Activated CD4-positive, alpha-beta T cell treated with anti-CD3 and anti-CD28 coated beads, Interleukin-2, amount 50 U/mL, for 16 hours (primary cell): ENCODE measurements around the gene CFAP251.
"Not testable (repeated sequence)": the region's sequence is repeated elsewhere in the genome, so short reads cannot be mapped to it uniquely, and the experiment has no call there.

ENCODE experiments used
- DNase-seq: peaks from one replicate; pipeline ENCODE4 v3.0.0-alpha.2; 2020

The CFAP251 gene

DNA sequence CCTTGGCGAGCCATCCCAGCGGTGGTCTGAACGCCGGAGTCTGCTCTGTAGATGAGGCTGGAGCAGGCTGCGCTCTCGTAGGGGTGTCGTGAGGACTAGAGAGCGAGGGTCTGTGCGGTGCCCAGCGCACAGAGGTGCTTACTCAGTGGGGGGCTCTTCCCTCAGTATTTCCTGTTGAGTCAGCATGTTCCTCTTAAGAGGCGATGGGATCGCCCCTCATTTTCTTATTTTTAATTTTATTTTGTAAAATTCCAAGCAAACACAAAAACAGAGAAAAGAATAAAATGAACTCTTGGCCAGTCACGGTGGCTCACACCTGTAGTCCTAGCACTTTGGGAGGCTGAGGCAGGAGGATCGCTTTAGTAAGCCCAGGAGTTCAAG lies 62.5 kb downstream of the CFAP251 start:
- no peak for DNase-seq

DNA sequence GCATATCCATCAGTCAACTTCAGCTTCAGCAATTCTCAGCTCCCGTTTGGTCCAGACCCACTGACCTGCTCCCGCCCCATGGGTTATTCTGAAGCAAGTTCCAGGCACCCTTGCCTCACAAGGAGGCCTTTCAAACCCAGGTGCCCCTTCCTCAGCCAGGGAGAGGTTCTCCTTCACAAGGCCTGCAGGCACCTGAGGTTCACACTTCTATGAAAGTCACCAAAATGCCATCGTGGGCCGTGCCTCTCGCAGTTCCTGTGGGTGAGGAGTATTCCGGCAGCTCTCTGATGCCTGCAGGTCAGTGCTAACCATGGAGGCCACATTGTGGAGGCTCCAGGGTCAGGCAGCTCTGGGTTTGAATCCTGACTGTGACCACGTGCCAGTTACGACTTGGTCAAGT lies 63.1 kb downstream of the CFAP251 start:
- no peak for DNase-seq

DNA sequence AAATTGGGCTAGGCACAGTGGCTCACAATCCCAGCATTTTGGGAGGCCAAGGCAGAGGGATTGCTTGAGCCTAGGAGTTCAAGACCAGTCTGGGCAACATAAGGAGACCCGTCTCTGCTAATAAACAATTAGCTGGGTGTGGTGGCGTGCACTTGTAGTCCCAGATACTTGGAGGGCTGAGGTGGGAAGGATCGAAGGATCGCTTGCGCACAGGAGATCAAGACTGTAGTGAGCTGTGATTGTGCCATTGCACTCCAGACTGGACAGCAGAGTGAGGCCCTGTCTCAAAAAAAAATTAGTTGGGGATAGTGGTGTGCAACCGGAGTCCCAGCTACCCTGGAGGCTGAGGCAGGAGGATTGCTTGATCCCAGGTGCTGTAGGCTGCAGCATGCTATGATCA lies 64.6 kb downstream of the CFAP251 start:
- no peak for DNase-seq

GRCh38 chr12:121983536-121984210 lies 65.3 kb downstream of the CFAP251 start:
- no peak for DNase-seq

DNA sequence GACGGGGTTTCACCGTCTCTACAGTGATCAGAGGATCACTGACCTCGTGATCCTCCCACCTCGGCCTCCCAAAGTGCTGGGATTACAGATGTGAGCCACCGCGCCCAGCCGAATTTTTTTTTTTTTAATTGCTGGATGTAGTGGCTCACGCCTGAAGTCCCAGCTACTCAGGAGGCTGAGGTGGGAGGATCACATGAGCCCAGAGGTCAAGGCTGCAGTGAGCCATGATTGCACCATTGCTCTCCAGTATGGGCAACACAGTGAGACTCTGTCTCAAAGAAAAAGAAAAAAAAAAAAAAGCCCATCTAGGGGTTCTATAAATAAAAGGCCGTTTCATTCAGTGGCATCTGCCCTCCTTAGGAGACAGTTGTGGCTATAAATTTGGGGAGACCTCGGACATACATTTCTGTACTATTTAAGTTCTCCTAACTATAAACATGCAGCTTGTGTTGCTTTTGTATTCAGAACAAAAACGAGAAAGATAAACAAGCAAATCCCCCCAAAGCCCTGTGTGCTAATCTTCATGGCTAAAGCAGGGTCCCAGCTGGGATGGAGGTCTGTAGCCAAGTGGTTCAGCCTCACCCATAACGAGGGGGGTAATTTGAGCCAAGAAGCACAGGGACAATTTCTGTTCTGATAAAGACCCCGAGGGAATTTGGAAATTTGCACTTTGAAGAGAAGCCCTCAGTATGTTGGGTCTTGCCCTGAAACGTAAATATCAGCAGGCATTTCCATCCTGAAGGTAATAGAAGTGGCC lies 68.3 kb downstream of the CFAP251 start:
- no peak for DNase-seq

DNA sequence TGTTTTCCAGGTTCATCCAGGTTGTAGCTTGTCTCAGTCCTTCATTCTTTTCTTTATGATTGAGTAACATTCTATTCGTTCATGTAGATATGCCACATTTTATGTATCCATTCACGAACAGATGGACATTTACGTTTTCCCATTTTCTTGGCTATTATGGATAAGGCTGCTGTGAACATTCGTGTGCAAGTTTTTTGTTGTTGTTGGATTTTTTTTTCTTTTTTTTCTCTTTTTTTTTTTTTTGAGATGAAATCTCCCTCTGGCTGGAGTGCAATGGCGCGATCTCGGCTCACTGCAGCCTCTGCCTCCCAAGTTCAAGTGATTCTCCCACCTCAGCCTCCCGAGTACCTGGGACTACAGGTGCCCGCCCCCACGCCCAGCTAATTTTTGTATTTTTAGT lies 70.1 kb downstream of the CFAP251 start:
- DNase-seq: not testable (repeated sequence)

DNA sequence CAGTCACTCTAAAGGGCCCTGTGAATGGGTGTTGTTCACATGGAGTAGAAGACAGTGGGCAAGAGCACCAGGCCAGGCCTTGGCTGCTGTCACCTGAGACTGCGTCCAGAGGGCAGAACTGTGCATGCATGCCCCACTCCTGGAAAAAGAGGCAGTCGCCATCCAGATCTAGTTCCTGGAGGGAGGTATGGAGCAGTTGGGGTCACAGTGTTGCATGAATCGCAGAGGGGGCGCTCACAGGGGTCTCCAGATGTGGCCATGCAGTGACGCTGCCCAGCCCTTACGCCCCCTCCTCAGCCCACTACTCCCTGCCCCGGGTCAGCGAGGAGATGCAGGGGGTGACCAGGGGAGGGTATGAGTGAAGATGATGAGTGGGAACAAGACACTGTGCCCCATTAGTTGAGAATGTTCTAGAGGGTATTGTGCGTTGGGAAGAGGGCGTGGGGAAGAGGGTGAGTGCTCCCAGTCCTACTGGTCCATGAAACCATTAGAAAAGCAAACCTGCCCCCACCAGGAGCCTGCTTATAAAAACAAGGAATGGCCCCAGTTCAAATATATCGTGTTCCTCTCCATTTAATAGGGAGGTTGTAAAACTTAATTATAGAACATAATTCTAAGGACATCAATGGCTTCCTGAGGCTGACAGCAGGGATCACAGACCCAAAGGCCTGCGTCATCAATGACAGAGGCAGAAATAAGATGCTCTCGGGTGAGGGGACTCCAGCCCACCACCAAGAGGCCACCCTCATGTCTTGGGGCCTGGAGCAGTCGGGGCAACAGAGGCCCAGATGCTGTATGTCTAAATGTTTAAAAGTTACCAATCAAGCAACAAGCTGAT lies 71.1 kb downstream of the CFAP251 start:
- DNase-seq: no peak

DNA sequence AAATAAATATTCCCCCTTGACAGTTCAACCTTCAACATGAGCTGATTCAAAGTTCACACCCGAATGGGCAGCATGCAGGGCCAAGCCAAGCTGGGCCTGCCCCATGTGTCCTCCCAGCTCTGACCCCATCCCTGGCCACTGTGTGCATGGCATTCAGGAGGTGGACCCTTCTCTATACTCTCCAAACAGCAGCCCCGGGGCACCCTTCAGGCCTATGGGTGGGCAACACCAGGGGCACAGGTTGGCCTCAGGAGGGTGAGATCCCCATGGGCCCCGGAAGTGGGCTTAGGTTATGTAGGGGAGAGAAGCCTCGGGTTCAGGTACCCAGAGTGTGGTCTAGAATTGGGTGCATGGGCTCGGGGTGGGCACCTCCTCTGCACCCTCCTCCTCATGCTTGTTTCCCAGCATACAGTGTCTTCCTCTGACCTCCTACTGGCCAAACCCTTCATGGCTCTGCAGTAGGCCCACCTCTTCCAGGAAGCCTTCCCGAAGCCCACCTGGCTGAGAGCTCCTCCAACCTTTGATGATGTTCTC lies 71.8 kb downstream of the CFAP251 start:
- DNase-seq: no peak

DNA sequence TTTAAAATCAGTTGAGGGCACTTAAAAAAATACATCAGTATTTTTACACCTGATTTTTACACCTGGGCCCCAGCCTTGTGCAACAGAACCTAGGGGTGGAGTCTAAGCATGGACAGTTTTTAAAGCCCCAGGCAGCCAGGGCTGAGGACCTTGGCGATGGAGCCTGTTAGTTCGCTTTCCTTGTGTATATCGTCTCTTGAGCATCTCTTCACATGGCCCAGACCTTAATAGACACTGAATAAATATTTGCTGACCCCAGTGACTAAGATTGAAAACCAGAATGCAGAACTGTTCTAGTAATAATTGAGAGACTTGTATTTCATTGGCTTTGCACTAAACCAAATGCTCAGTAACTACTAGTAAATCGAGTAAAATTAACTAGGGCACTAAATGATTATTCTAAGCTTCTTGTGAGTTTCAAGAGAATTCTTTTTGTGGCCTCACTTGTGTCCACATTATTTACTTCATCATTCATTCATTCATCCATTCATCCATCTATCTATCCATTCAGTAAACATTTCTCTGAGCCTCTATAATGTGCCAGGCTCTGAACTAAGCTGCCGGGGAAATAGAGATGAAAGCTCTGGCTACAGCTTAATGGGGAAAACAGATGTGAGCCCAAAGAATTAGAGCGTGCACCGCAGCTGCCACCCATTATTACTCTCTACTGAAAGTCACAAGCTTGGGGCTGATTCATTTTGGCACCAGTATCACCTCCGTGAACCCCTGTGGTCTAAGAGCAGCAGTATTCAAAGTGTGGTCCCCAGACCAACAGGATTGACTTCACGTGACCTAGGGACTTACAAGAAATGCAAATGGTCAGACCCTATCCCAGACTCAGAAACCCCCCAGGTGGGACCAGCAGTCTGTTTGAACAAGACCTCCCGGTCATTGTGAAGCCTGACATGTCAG lies 72.6 kb downstream of the CFAP251 start:
- DNase-seq: peak; percentile 88

- peak; percentile 94 for DNase-seq
Measured at GRCh38 chr12:121992059-121992879, 73.9 kb downstream of the CFAP251 start.

DNA sequence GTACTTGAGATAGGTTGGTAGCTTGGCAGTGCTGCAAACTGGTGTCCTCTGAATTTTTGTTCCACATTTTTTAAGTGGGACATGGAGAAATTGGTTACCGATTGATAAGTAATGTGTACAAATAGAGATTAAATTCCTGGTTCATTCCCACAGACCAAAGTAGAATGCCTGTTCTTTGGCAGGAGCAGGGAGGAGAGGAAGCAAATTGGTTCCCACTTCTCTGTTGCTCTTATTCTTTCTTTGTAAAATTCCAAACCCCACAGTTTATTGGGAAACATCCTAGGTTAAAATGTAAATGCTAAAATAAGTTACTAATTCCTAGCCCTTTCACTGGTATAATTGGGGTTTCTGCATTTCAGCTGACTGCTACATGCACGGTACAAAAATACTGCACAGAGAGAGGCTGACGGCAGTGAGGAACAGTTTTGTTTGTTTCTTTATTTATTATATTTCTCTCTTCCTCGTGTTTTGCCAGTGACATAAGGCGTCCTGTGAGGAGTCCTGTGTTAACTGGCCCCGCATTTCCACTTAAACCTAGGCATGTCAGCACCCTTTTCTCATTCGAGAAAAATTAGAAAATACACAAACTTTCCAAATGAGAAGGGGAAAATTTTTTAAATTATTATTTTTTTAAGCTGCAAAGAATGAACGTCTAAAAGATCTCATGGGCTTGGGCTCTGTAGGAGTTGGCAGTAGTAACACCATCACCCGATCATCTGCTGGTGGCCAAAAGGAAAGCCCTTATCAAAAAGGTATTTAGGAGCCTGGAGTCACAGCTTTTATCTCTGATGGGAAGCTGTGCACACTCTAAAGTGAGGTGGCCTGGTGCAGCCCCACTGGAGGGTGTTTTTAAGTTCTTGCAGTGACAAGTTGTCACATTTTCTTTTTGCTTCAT lies 77.9 kb downstream of the CFAP251 start:
- DNase-seq: no peak

- no peak for DNase-seq
Measured at GRCh38 chr12:121996945-121997612, 78.7 kb downstream of the CFAP251 start.

DNA sequence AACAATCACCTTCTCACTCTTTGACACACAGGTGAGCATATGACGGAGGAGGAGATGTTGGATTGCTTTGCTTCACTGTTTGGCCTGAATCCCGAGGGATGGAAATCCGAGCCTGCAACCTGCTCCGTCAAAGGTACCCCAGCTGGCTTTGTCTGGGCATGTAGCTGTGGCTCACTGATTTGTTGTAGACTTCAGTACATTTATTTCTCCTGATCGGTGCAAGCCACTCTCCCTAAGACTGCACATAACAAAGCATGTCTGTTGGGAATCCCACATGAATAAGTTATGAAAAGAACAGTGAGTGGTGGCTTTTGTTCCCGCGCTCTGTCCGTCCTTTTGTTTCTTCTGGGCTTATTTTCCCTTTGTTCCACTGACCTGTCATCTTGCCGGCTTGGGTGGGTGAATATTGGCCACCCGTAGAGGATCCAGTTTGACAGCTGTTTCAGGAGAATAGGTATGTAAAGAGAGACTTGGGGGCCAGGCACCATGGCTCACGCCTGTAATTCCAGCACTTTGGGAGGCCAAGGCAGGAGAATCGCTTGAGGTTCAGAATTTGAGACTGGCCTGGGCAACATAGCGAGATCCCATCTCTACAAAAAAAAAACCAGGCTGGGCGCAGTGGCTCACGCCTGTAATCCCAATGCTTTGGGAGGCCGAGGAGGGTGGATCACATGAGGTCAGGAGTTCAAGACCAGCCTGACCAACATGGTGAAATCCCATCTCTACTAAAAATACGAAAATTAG lies 83.2 kb downstream of the CFAP251 start:
- DNase-seq: no peak

DNA sequence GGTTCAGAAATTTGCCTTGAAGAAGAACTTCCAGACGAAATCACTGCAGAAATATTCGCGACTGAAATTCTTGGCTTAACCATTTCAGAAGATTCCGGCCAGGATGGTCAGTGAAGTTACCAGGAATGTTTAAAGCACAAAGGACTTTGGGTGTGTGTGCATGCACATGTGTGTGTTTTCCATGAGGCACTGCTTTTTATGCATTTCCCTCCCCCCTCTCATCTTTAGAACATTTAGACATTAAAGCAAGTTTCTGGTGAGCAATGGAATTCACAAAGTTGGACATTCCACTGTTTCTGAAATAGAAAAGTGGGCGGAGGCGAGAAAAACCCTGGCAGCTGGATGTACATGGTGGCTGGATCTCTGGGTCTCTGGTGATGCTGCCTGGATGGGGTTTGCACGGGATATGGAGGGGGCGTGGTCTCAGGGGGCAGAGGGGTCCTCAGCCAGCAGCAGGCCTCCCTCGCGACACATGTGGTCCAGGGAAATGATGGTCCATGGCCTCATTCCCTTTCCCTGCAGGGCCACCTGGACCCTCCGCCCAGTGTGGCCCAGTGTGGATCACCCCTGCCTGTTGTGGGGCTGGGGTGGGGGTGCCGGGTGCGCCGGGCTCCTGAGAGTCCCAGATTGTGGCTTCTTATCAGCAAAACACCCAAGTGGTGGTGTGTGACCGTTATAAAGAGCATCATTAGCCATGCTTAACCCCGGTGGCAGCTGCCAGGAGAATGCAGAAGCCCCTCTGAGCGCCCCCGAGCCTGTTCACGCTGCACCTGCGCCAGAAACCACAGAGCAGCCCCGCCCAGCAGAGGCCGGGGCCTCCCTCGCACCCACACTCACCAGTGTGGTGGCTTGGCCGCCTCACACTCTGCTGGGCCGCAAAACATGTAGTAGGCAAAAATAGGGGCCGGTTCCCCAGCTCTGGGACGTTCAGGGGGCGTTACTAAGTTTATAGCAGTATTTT lies 85.5 kb downstream of the CFAP251 start:
- no peak for DNase-seq

DNA sequence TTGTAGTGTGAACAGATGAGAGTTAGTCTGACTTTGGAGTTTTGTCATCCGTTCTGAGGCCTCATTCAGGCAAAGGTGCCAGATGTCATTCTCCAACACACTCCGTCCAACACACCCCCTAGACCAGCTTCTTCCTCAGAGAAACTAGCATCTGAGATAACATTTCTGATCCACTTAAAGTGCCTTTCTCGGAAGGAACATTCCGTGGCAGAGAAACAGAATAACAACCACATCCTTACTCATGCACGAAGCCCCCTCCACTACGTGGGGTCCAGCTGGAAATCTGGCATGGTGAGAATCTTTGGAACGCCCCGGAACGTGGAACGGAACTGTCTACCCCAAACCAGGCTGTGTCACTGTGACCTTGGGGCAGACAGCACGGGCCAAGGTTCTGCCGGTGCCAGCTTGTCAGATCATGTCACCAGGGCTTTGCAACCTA lies 86.3 kb downstream of the CFAP251 start:
- no peak for DNase-seq

DNA sequence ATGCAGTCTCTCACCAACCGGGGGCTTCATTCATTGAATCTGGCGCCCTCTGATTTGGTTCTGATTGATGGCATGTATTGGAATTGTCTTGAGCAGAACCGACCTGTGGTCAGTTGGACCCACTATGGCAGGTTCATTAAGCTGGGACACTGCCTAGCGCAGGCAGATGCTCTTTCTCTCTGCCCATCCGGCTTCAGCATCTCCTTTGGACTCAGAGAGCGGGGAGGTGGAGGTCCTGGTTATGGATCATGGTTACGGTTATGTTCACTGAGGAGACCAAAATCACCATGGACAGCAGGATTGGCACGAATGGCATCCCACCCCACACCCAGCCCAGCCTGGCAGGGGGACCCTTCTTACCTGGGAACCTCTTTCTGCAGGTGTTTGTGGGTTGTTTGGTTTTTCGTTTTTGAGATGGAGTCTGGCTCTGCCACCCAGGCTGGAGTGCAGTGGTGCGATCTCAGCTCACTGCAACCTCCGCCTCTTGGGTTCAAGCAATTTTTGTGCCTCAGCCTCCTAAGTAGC lies 86.9 kb downstream of the CFAP251 start:
- no peak for DNase-seq

DNA sequence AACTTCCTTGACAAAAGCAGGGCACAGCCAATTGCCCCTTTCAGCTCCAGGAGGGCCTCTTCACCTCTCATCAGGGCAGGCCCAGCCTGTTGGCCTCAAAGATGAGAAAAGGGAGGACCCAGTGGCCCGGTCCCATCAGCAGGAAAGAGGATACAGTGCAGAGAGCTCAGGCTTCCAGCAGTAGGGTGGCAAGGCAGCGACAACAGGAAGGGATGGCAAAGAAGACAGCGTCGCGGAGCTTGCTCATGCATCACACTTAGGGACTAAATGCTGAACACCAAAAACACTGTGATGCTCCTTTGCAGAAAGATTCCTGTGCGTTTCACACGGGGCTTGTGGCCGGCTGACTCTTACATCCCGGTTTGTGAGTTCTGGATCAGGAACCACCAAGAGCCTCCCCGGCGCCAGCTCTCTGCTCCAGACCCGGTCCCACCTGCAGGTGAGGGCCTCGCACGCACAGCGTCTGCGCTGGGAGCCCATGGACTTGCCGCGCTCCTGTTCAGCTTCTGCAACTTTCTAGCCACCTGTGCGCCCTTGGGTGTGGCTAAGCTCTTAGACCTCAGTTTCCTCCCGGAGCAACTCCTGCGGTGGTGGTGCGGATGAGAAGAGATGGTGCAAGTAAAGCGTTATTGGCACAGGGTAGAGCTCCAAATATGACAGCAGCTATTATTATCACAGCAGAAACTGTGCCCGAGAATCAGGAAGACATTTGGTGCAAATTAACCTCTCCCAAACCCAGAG lies 88.0 kb downstream of the CFAP251 start:
- no peak for DNase-seq
